Peyer's patch (tissue), 4 donors: ENCODE measurements around the gene FBXO24. TPM values are rescaled to one million over a fixed set of nuclear protein-coding genes. Genes with fewer than 3 reads are reported as not detected.

Experiments
- DNase-seq, 3 donors: peaks; one replicate each; pipeline ENCODE4 v3.0.0-alpha.2; 2017 to 2019
- H3K27ac ChIP-seq, 4 donors: fragments of 200-600 bp; sonication (generic); one replicate each; pipeline ENCODE4 v1.5.1; 2016 to 2019
- H3K27me3 ChIP-seq, 2 donors: fragments of 200-600 bp; sonication (generic); one replicate each; pipeline ENCODE4 v1.5.1; 2019
- H3K36me3 ChIP-seq, 3 donors: fragments of 200-600 bp; sonication (generic); one replicate each; pipeline ENCODE4 v1.5.1; 2016 to 2019
- H3K4me1 ChIP-seq, 4 donors: fragments of 200-600 bp; sonication (generic); one replicate each; pipeline ENCODE4 v1.5.1; 2016 to 2019
- H3K4me3 ChIP-seq, 4 donors: fragments of 200-600 bp; sonication (generic); 1 replicate in 3 of 4; 2 replicates in 1 of 4; pipeline ENCODE4 v1.5.1; 2016 to 2019; ENCODE audit warnings: mild to moderate bottlenecking in 1 of 4
- H3K9me3 ChIP-seq, 4 donors: fragments of 200-600 bp; sonication (generic); one replicate each; pipeline ENCODE4 v1.5.1; 2016 to 2019; ENCODE audit warnings: mild to moderate bottlenecking in 1 of 4
- POLR2A ChIP-seq, 2 donors: fragments of 450-650 bp; IDR thresholded peaks; one replicate each; pipeline ENCODE4 v1.5.1; 2017; ENCODE audit warnings: antibody characterized with exemption in 2 of 2, mild to moderate bottlenecking in 2 of 2, moderate library complexity in 2 of 2
- total RNA-seq, 4 donors: library from RNA; depleted of rRNA; stranded (reverse); fragments of >200 nt; gene quantifications; one replicate each; pipeline ENCODE4 v1.1.0, GENCODE V29; 2016
- TF ChIP-seq, protein P1 (sequence below), 6 experiments: fragments of 450-650 bp in 4 of 6; fragments of 200-600 bp in 2 of 6; sonication (generic) in 1 of 6; IDR thresholded peaks; one replicate each; pipeline ENCODE4 v1.5.1; 2017 to 2019; ENCODE audit warnings: antibody characterized with exemption in 6 of 6, mild to moderate bottlenecking in 3 of 6, moderate library complexity in 1 of 6

FBXO24 gene
- total RNA-seq, 4 donors from 2014 or later: 1.1 to 2.8 TPM; not detected in 2

DNA sequence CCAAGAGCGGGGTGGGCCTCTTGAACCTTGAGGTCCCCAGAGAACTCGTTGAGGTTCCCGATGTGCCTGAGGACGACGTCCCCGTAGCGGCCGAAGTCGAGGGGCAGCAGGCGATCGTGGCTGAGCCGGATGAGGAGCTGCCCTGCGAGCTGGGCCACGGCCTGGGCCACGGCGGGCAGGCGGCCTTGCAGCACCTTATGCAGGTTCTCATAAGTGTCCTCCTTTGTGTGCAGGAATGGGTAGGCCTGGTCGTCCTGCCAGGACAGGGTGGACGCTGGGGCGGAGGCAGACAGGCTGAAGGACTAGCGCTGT lies 41.1 kb downstream of the FBXO24 start:
- Histone ChIP-seq H3K4me3 (peak overlapping the region in 2 of 4 donors; percentile 35), H3K9me3 (no peaks in the 10 kb centered on the region), H3K27ac (peak overlapping the region; percentile 51 to 71 (median 62)), H3K27me3 (no peaks in the 10 kb centered on the region), H3K4me1 (peaks cover 0 to 12% (median 6%) of the 10 kb centered on the region in 4 donors), H3K36me3 (no peaks in the 10 kb centered on the region)
- TF ChIP-seq, protein P1, sequence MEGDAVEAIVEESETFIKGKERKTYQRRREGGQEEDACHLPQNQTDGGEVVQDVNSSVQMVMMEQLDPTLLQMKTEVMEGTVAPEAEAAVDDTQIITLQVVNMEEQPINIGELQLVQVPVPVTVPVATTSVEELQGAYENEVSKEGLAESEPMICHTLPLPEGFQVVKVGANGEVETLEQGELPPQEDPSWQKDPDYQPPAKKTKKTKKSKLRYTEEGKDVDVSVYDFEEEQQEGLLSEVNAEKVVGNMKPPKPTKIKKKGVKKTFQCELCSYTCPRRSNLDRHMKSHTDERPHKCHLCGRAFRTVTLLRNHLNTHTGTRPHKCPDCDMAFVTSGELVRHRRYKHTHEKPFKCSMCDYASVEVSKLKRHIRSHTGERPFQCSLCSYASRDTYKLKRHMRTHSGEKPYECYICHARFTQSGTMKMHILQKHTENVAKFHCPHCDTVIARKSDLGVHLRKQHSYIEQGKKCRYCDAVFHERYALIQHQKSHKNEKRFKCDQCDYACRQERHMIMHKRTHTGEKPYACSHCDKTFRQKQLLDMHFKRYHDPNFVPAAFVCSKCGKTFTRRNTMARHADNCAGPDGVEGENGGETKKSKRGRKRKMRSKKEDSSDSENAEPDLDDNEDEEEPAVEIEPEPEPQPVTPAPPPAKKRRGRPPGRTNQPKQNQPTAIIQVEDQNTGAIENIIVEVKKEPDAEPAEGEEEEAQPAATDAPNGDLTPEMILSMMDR (IDR thresholded peaks at IDR 0.05): no peak
- no peak for TF ChIP-seq POLR2A (IDR thresholded peaks at IDR 0.05)
- no peak for DNase-seq

GRCh38 chr7:100629117-100629716 lies 43.1 kb downstream of the FBXO24 start:
- no peak overlapping the region for H3K4me3 ChIP-seq
- no peak overlapping the region for H3K27ac ChIP-seq
- H3K36me3 ChIP-seq: no peaks in the 10 kb centered on the region
- DNase-seq: no peak
- no peaks in the 10 kb centered on the region for H3K9me3 ChIP-seq
- peaks cover 0 to 21% (median 9%) of the 10 kb centered on the region in 4 donors for H3K4me1 ChIP-seq
- H3K27me3 ChIP-seq: no peaks in the 10 kb centered on the region
- no peak for TF ChIP-seq POLR2A (IDR thresholded peaks at IDR 0.05)
- TF ChIP-seq, protein P1 (IDR thresholded peaks at IDR 0.05): peak in 1 of 6 experiments; percentile 6

GRCh38 chr7:100630066-100630465 lies 43.9 kb downstream of the FBXO24 start:
- H3K9me3 ChIP-seq: no peaks in the 10 kb centered on the region
- H3K27me3 ChIP-seq: no peaks in the 10 kb centered on the region
- no peaks in the 10 kb centered on the region for H3K36me3 ChIP-seq
- peaks cover 0 to 21% (median 9%) of the 10 kb centered on the region in 4 donors for H3K4me1 ChIP-seq
- no peak for DNase-seq
- H3K27ac ChIP-seq: no peak overlapping the region
- TF ChIP-seq, protein P1 (IDR thresholded peaks at IDR 0.05): no peak
- no peak for TF ChIP-seq POLR2A (IDR thresholded peaks at IDR 0.05)
- H3K4me3 ChIP-seq: no peak overlapping the region

DNA sequence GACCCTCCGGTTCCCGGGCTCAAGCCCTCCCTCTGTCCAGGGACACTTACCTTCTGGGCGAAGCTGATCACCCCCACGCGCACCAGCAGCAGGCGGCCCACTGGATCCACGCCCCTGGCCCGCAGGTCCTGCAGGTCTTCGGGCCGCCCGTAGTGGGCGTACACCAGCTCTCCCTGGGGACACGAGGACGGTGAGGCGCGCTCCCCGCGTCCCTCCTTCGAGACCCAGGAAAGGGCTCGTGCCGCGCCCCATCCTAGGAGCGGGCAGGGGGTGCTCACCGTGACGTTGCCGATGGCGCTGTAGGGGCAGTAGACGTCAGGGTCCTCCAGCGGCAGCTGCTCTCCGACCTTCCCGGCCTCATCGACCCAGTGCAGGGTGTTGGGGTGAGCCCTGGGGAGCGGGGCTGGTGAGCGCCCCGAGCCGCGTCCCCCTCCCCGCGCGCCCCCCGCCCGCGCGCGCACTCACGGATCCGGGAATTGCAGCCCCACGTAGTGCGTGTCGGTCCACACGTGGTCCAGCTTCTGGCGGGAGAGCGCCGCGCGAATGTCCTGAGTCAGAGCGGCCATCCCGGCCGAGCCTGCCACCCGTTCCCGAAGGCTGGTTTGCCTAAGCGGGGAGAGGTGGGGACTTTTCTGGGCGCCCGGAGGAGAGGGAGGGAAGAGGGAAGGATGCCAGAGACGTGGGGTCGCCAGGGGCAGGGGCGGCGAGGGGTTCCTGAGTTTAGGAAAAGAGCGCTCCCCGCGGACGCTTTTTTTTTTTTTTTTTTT lies 47.0 kb downstream of the FBXO24 start:
- no peak for TF ChIP-seq POLR2A (IDR thresholded peaks at IDR 0.05)
- TF ChIP-seq, protein P1 (IDR thresholded peaks at IDR 0.05): peak in 5 of 6 experiments; percentile 9 to 58 (median 38)
- Histone ChIP-seq H3K27ac (peak overlapping the region in 3 of 4 donors; percentile 13 to 72 (median 55)), H3K27me3 (no peaks in the 10 kb centered on the region), H3K36me3 (no peaks in the 10 kb centered on the region), H3K4me1 (peaks cover 0 to 9% (median 3%) of the 10 kb centered on the region in 4 donors), H3K9me3 (no peaks in the 10 kb centered on the region), H3K4me3 (peak overlapping the region; percentile 49 to 75 (median 68))
- peak; percentile 73 to 83 (median 75) for DNase-seq

DNA sequence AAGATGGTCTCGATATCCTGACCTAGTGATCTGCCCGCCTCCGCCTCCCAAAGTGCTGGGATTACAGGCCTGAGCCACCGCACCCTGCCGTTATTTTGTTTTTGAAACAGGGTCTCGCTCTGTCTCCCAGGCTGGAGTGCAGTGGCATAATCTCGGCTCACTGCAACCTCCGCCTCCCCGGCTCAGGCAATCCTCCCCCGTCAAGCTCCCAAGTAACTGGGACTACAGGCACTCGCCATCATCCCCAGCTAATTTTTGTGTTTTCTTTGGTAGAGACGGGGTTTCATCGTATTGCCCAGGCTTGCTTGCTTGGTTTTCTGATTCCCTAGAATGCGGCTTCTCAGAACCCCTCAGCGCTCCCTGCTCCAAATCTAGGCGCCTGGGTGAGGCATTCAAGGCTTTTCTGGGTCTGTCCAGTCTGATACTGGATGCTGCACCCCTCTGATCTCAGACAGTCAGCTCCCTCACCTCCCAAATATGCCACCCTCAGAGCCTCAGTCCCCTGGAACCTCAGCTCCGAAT lies 53.9 kb downstream of the FBXO24 start:
- Histone ChIP-seq H3K36me3 (no peaks in the 10 kb centered on the region), H3K9me3 (no peaks in the 10 kb centered on the region), H3K4me3 (no peak overlapping the region), H3K4me1 (no peaks in the 10 kb centered on the region), H3K27me3 (no peaks in the 10 kb centered on the region), H3K27ac (no peak overlapping the region)
- DNase-seq: no peak
- TF ChIP-seq POLR2A (IDR thresholded peaks at IDR 0.05): no peak
- TF ChIP-seq, protein P1 (IDR thresholded peaks at IDR 0.05): no peak
